GM12801 (cell line): Measurements from ENCODE around the gene NADSYN1.

Experiments
- TF ChIP-seq, protein P1 (sequence below): IDR thresholded peaks from one replicate; pipeline ENCODE4 v1.5.1; 2011; ENCODE audit warnings: control low read depth; ENCODE audit not compliant: insufficient read length; ENCODE audit errors: extremely low read depth

NADSYN1 gene

DNA sequence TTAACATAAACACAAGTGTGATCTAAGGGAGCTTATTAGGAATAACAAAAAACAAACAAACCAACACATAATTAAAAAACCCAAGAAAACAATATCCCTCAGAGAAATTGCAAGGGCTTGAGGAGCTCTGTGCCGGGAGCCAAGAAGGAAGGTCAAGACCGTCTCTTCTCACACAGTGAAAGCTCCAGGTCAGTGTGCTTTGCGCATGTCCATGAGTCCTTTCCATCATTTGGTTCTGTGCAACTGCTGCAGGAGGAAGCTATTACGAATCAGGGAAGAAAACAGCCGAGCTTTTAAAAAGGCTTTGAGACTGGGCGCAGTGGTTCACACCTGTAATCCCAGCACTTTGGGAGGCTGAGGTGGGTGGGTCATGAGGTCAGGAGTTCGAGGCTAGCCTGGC, 89.4 kb downstream of the NADSYN1 start:
- TF ChIP-seq, protein P1, sequence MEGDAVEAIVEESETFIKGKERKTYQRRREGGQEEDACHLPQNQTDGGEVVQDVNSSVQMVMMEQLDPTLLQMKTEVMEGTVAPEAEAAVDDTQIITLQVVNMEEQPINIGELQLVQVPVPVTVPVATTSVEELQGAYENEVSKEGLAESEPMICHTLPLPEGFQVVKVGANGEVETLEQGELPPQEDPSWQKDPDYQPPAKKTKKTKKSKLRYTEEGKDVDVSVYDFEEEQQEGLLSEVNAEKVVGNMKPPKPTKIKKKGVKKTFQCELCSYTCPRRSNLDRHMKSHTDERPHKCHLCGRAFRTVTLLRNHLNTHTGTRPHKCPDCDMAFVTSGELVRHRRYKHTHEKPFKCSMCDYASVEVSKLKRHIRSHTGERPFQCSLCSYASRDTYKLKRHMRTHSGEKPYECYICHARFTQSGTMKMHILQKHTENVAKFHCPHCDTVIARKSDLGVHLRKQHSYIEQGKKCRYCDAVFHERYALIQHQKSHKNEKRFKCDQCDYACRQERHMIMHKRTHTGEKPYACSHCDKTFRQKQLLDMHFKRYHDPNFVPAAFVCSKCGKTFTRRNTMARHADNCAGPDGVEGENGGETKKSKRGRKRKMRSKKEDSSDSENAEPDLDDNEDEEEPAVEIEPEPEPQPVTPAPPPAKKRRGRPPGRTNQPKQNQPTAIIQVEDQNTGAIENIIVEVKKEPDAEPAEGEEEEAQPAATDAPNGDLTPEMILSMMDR: no peak

DNA sequence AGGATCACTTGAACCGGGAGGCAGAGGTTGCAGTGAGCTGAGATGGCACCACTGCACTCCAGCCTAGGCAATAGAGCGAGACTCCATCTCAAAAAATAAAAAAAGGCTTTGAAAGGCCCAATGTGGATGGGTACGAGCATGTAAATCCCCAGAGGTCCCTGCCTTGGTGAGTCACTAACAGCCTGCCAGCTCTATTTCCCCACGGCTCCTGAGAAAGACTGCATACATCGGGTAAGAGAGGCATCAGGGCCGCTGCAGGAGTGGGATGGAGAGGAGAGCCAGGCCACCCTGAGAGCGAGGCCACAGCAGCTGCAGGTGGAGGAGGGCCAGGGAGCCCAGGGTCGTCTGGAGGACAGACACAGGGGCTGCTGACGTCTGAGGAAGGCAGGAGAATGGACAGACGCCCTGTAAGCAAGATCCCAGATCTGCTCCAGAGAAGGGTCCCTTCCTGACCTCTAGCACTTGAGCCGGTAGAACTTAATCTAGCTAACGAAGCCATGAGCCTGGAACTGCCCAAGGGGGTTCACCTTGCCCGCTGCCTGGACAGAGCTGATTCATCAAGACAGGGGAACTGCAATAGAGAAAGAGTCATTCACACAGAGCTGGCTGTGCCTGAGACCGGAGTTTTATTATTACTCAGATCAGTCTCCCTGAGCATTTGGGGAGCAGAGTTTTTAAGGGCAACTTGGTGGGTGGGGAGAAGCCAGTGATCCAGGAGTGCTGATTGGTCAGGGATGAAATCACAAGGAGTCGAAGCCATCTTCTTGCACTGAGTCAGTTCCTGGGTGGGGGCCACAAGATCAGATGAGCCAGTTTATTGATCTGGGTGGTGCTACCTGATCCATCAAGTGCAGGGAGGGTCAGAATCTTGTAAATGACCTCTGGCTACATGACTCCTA, 90.1 kb downstream of the NADSYN1 start:
- TF ChIP-seq, protein P1: no peak

DNA sequence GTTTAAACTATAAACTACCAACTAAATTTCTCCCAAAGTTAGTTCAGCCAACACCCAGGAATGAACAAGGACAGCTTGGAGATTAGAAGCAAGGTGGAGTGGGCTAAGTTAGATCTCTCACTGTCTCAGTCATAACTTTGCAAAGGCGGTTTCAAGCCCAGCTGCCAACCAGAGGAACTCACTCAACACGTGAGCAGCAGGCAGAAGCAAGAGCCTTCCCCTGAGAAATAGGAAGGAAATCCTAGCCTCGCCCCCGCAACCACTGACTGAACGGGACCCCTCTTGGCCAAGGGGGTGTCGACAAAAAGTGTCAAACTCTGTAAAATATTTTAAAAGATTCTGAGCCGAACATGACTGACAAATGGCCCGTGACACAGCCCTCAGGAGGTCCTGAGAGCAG, 90.9 kb downstream of the NADSYN1 start:
- TF ChIP-seq, protein P1: no peak

DNA sequence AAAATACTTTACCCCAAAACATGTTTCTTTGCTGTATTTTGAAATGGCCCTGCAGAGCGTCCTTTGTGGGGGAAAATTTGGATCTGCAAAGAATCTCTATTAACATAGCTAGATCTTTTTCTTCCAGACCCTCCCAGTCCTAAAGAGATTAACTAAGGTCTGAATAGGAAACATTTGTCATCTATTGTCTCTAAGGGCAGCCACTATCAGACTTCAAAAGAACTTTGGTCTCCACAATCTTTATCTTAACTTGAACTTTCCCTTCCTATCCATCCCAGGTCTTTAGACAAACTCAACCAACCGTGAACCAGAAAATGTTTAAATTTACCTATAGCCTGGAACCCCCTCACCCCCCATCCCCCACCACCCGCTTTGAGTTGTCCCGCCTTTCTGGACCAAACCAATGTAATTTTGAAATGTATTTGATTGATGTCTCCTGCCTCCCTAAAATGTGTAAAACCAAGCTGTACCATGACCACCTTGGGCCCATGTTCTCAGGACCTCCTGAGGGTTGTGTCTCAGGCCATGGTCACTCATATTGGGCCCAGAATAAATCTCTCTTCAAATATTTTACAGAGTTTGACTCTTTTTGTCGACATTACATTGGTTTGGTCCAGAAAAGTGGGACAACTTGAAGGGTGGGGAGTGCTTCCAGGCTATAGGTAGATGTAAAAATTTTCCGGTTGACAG, 91.7 kb downstream of the NADSYN1 start:
- TF ChIP-seq, protein P1: no peak

DNA sequence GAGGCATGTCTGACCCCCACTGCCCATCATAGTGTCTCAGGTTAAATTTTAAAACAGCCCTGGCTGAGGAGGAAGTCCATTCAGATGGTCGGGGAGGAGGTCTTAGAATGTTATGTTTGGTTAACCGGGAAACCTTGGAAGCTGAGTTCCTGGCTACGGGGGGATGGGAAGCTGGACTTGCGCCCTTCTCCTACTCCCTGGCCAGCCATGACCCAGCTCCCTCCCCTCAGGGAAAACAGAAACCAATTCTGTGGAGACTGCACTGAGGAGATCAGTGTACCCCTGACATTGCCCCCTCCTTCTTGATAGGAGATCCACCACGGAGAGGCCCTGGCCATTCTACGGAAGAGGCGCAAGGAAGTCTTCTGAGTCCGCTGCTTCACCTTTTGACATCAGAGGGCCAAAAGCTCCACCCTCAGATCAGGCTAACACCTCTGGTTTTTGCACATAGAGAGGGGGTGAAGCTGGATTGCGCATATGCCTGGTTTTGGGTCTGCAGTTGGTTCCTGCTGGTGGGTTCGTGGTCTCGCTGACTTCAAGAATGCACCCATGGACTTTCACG, 92.5 kb downstream of the NADSYN1 start:
- TF ChIP-seq, protein P1: no peak

DNA sequence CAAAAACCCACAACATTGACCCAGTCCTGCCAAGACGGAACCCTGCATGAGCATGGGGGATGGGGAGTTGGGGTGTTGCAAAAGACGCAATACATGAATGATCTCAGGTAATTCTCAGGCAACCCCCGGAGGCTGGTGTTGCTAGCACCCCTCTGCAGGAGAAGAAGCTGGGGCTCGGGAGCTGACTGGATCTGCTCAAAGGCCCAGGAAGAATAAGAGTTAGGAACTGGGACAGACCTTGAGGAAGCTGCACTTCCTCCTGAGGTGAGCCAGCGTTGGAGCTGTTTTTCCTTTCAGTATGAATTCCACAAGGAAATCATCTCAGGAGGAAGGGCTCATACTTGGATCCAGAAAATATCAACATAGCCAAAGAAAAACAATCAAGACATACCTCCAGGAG, 95.1 kb downstream of the NADSYN1 start, which contains the start of gene KRTAP5-9:
KRTAP5-9 (plus strand) TSS at position 301 of the 400 bp plus-strand sequence. CDS start 238 bp downstream, outside the sequence.
- TF ChIP-seq, protein P1: no peak

DNA sequence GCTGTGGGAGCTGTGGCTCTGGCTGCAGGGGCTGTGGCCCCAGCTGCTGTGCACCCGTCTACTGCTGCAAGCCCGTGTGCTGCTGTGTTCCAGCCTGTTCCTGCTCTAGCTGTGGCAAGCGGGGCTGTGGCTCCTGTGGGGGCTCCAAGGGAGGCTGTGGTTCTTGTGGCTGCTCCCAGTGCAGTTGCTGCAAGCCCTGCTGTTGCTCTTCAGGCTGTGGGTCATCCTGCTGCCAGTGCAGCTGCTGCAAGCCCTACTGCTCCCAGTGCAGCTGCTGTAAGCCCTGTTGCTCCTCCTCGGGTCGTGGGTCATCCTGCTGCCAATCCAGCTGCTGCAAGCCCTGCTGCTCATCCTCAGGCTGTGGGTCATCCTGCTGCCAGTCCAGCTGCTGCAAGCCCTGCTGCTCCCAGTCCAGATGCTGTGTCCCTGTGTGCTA, 95.7 kb downstream of the NADSYN1 start:
- TF ChIP-seq, protein P1: no peak
